Measurements from ENCODE around the gene ALG1. TPM values are rescaled to one million over a fixed set of nuclear protein-coding genes. Genes with fewer than 3 reads are reported as not detected.
"Not testable (repeated sequence)": the region's sequence is repeated elsewhere in the genome, so short reads cannot be mapped to it uniquely, and the experiment has no call there.

Gene ALG1
- total and polyA plus RNA-seq, 2 of the 13 experiments (the other 11 are each of a cell fraction or from before 2014, with no cell fraction given), result 43.3 to 75.6 TPM

GRCh38 chr16:5088936-5089335 is 17.3 kb downstream of the ALG1 start:
- H3K79me2 ChIP-seq (ENCODE audit: insufficient read depth, low read length); intact Hi-C loops (cut with micrococcal nuclease; ENCODE audit: unreplicated experiment); H3K9me3 ChIP-seq (ENCODE audit: low read length); H3K4me2 ChIP-seq (ENCODE audit: low read depth, low read length); BruUV-seq (replicated peaks); H3K9ac ChIP-seq (ENCODE audit: insufficient read depth, low read depth, low read length); DNase-seq (ENCODE audit: low spot score); CTCF ChIA-PET (ENCODE audit: low intra/inter-chr PET ratio, low total read pairs); FAIRE-seq; H4K20me1 ChIP-seq (ENCODE audit: insufficient read depth, low read length); H3K27ac ChIP-seq (ENCODE audit: extremely low read length, insufficient read depth, low read length); H3K4me1 ChIP-seq (ENCODE audit: insufficient read depth, low read length); in situ Hi-C loops (cut with HindIII; ENCODE audit: extremely low pct_ligation_motif_present, low pct_unique_long_range_greater_than_20kb); H3K27me3 ChIP-seq (ENCODE audit: control insufficient read depth in 1 of 2, insufficient read depth in 2 of 2, low read length in 2 of 2); H2AFZ ChIP-seq (ENCODE audit: low read length); H3K4me3 ChIP-seq (replicated peaks in 1 of 3; ENCODE audit: insufficient read depth in 1 of 3, low read depth in 2 of 3, low read length in 3 of 3): not testable (repeated sequence)
- 96% methylated on average over 17 of the region's 17 CpGs for WGBS (ENCODE audit: low lambda C conversion rate)
- 0 out of 2 replicates have a peak, but pooled peaks have one; percentile 29 for TF ChIP-seq RBFOX2 (IDR thresholded peaks at IDR 0.05; ENCODE audit: low read depth, low read length)
- ATAC-seq, result 0 out of 3 replicates have a peak, but pooled peaks have one; percentile 44
- POLR2A ChIA-PET, result interaction anchor here (0.9 kb wide), 1 partner anchor 9 kb away, joined by 5 read pairs; the partner anchor contains the start of gene EEF2KMT
- peaks cover 18 to 28% of the 10 kb centered on the region in 2 experiments; a peak in 4 of 5 replicates for H3K36me3 ChIP-seq (replicated peaks in 1 of 2; ENCODE audit: control insufficient read depth in 1 of 2, insufficient read depth in 2 of 2, low read length in 2 of 2)

DNA sequence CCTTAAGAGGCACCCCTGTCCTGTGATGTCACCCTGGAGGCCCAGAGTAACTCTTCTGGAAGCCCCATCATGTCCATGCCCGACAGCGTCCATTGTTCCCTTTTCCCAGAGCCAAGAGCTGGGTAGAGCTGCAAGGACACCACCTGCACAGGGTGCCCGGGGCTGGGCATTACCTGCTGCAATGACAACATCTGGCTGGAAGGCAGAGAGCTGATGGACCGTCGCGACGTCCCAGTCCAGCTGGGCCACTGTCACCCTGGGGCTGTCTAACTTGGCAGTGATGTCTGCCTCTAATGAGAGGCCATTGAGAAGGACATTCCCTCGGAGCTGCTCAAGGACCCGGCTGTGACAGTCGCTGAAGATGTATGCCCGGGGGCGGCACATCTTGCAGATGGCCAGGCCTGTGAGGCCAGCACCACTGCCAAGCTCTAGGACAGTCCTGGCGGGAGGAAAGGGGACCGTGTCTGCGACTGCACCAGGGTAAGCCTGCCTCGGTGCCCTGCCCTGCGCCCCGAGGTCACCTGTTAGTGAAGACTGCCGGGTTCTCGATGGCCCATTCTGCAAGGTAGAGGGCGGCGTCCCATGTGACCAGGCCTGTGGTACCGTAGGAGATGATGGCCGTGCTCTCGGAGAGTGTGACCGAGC is 18.4 kb downstream of the ALG1 start:
- H3K27me3 ChIP-seq (ENCODE audit: control insufficient read depth in 1 of 2, insufficient read depth in 2 of 2, low read length in 2 of 2); H3K4me3 ChIP-seq (replicated peaks in 1 of 3; ENCODE audit: insufficient read depth in 1 of 3, low read depth in 2 of 3, low read length in 3 of 3); H3K9ac ChIP-seq (ENCODE audit: insufficient read depth, low read depth, low read length); H3K79me2 ChIP-seq (ENCODE audit: insufficient read depth, low read length); H3K4me2 ChIP-seq (ENCODE audit: low read depth, low read length); H3K4me1 ChIP-seq (ENCODE audit: insufficient read depth, low read length); H2AFZ ChIP-seq (ENCODE audit: low read length); FAIRE-seq; CTCF ChIA-PET (ENCODE audit: low intra/inter-chr PET ratio, low total read pairs); intact Hi-C loops (cut with micrococcal nuclease; ENCODE audit: unreplicated experiment); H3K9me3 ChIP-seq (ENCODE audit: low read length); H4K20me1 ChIP-seq (ENCODE audit: insufficient read depth, low read length); in situ Hi-C loops (cut with HindIII; ENCODE audit: extremely low pct_ligation_motif_present, low pct_unique_long_range_greater_than_20kb); BruUV-seq (replicated peaks); H3K27ac ChIP-seq (ENCODE audit: extremely low read length, insufficient read depth, low read length); ATAC-seq; DNase-seq (ENCODE audit: low spot score): not testable (repeated sequence)
- TF ChIP-seq MNT (IDR thresholded peaks at IDR 0.05) (0 out of 2 replicates have a peak, but pooled peaks have one; percentile 0), AGO2 (optimal IDR thresholded peaks at IDR 0.05; ENCODE audit: low read depth, low read length) (peak; percentile 16)
- POLR2A ChIA-PET, result interaction anchor here (0.9 kb wide), 1 partner anchor 8 kb away, joined by 5 read pairs; the partner anchor contains the start of gene EEF2KMT
- WGBS (ENCODE audit: low lambda C conversion rate), result 96% methylated on average over 24 of the region's 26 CpGs
- peaks cover 14 to 26% of the 10 kb centered on the region in 2 experiments; a peak in 4 of 5 replicates for H3K36me3 ChIP-seq (replicated peaks in 1 of 2; ENCODE audit: control insufficient read depth in 1 of 2, insufficient read depth in 2 of 2, low read length in 2 of 2)
